Body of pancreas (tissue), 4 donors: ENCODE results near the gene IL31RA.

Source experiments
- POLR2A ChIP-seq, 3 donors: fragments of 450-650 bp; IDR thresholded peaks; one replicate each; pipeline ENCODE4 v1.6.1; 2016; ENCODE audit warnings: antibody characterized with exemption in 3 of 3, mild to moderate bottlenecking in 2 of 3
- TF ChIP-seq, protein P1 (sequence below), 7 experiments: fragments of 450-650 bp in 4 of 7; fragments of 200-600 bp in 3 of 7; sonication (generic) in 3 of 7; IDR thresholded peaks; one replicate each; pipeline ENCODE4 v1.5.1; 2016 to 2019; ENCODE audit warnings: antibody characterized with exemption in 7 of 7

- TF ChIP-seq, protein P1, sequence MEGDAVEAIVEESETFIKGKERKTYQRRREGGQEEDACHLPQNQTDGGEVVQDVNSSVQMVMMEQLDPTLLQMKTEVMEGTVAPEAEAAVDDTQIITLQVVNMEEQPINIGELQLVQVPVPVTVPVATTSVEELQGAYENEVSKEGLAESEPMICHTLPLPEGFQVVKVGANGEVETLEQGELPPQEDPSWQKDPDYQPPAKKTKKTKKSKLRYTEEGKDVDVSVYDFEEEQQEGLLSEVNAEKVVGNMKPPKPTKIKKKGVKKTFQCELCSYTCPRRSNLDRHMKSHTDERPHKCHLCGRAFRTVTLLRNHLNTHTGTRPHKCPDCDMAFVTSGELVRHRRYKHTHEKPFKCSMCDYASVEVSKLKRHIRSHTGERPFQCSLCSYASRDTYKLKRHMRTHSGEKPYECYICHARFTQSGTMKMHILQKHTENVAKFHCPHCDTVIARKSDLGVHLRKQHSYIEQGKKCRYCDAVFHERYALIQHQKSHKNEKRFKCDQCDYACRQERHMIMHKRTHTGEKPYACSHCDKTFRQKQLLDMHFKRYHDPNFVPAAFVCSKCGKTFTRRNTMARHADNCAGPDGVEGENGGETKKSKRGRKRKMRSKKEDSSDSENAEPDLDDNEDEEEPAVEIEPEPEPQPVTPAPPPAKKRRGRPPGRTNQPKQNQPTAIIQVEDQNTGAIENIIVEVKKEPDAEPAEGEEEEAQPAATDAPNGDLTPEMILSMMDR (IDR thresholded peaks at IDR 0.05): no peak
- no peak for TF ChIP-seq POLR2A (IDR thresholded peaks at IDR 0.05)
Measured at GRCh38 chr5:55897905-55898304, 46.7 kb downstream of the IL31RA start.
